ENCODE data around the gene PRKCA. TPM values are rescaled to one million over a fixed set of nuclear protein-coding genes. Genes with fewer than 3 reads are reported as not detected.

Gene PRKCA
- total RNA-seq, 1 experiment from 2014 or later, result 29.6 TPM

DNA sequence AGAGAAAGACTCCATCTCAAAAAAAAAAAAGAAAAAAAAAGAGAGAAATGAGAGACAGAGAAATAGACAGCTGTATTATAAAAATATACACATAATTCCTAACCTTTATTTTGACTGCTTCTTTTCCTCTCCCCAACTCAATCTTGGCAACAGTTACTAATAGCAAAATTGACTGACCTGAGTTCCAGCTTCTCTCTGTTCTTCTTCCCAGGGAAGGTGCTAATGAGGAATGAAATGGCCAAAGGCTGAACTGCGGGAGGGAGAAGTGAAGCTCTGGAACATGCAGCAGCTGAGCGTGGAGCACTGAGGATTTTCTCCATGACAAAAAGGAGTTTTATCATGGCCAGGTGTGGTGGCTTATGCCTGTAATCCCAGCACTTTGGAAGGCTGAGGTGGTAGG is 25.2 kb upstream of the PRKCA start:
- Mint-ChIP-seq H3K27ac (ENCODE audit: unreplicated experiment) (no peak overlapping the region), H3K4me1 (ENCODE audit: low read depth, unreplicated experiment) (no peaks in the 10 kb centered on the region), H3K4me3 (ENCODE audit: unreplicated experiment) (no peak overlapping the region), H3K27me3 (ENCODE audit: insufficient read depth, unreplicated experiment) (no peaks in the 10 kb centered on the region), H3K9me3 (ENCODE audit: unreplicated experiment) (no peaks in the 10 kb centered on the region), H3K36me3 (ENCODE audit: insufficient read depth, unreplicated experiment) (no peaks in the 10 kb centered on the region)
- ChIA-PET POLR2A (no interaction called here), CTCF (interaction anchor here (0.6 kb wide), 2 partner anchors 25 to 47 kb away, joined by 3 read pairs; no protein-coding TSS in a partner anchor)
- intact Hi-C loops (cut with micrococcal nuclease; ENCODE audit: unreplicated experiment), result no loop called here
- H3K9me3 ChIP-seq, result no peaks in the 10 kb centered on the region
- no peak for DNase-seq
- TF ChIP-seq, protein P1, sequence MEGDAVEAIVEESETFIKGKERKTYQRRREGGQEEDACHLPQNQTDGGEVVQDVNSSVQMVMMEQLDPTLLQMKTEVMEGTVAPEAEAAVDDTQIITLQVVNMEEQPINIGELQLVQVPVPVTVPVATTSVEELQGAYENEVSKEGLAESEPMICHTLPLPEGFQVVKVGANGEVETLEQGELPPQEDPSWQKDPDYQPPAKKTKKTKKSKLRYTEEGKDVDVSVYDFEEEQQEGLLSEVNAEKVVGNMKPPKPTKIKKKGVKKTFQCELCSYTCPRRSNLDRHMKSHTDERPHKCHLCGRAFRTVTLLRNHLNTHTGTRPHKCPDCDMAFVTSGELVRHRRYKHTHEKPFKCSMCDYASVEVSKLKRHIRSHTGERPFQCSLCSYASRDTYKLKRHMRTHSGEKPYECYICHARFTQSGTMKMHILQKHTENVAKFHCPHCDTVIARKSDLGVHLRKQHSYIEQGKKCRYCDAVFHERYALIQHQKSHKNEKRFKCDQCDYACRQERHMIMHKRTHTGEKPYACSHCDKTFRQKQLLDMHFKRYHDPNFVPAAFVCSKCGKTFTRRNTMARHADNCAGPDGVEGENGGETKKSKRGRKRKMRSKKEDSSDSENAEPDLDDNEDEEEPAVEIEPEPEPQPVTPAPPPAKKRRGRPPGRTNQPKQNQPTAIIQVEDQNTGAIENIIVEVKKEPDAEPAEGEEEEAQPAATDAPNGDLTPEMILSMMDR (IDR thresholded peaks at IDR 0.05; ENCODE audit: insufficient read depth in 1 of 2, low read depth in 1 of 2, low read length in 1 of 2, severe bottlenecking in 1 of 2, unreplicated experiment in 1 of 2), result no peak
- peaks cover 7% of the 10 kb centered on the region; the same call in 1 of the 2 replicates for H3K4me1 ChIP-seq
- H3K4me3 ChIP-seq (ENCODE audit: low read depth, low read length), result no peak overlapping the region
- no peaks in the 10 kb centered on the region for H3K36me3 ChIP-seq (ENCODE audit: control insufficient read depth, insufficient read depth, low read length)
- no peaks in the 10 kb centered on the region; the same call in 1 of the 2 replicates for H3K27me3 ChIP-seq (replicated peaks; ENCODE audit: control insufficient read depth, insufficient read depth, low read length)
- no TSS peak for BruUV-seq (replicated peaks)

DNA sequence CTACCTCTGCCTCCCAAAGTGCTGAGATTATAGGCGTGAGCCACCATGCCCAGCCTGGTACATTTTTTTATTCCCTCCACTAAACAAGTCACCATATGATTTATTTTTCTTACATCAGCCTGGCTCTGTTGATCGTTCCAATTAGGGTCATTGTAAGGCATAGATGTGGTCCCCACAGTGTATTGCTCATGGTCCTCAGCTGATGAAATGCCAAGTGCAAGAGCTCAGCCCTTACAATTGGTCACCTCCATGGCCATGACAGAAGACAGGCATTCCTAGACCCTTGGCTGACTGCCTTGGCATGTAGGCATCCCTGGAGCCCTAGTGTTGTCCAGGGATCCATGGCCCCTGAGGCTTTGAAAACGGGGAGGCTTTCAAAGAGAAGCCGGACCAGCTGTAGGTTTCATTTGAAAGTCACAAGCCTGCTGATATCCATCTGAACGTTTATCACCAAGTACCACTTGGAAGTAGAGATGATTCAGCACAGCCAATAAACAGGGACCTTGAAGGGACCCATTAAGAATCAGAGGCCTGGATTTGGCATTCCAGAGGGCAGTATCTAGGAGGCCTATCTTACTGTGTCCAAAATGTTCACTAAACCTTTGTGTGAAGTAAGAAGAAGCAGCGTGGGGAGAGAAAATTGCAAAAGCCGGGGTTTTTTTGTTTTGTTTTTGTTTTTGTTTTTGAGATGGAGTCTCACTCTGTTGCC is 20.6 kb upstream of the PRKCA start:
- Histone ChIP-seq H3K27me3 (replicated peaks; ENCODE audit: control insufficient read depth, insufficient read depth, low read length) (no peaks in the 10 kb centered on the region; the same call in 1 of the 2 replicates), H3K9me3 (no peaks in the 10 kb centered on the region), H3K4me1 (no peaks in the 10 kb centered on the region), H3K36me3 (ENCODE audit: control insufficient read depth, insufficient read depth, low read length) (no peaks in the 10 kb centered on the region), H3K4me3 (ENCODE audit: low read depth, low read length) (no peak overlapping the region)
- POLR2A ChIA-PET, result no interaction called here
- Mint-ChIP-seq H3K27ac (ENCODE audit: unreplicated experiment) (no peak overlapping the region), H3K4me3 (ENCODE audit: unreplicated experiment) (no peak overlapping the region), H3K9me3 (ENCODE audit: unreplicated experiment) (no peaks in the 10 kb centered on the region), H3K36me3 (ENCODE audit: insufficient read depth, unreplicated experiment) (no peaks in the 10 kb centered on the region), H3K4me1 (ENCODE audit: low read depth, unreplicated experiment) (no peaks in the 10 kb centered on the region), H3K27me3 (ENCODE audit: insufficient read depth, unreplicated experiment) (no peaks in the 10 kb centered on the region)
- intact Hi-C loops (cut with micrococcal nuclease; ENCODE audit: unreplicated experiment), result no loop called here
- TF ChIP-seq, protein P1 (IDR thresholded peaks at IDR 0.05; ENCODE audit: insufficient read depth in 1 of 2, low read depth in 1 of 2, low read length in 1 of 2, severe bottlenecking in 1 of 2, unreplicated experiment in 1 of 2), result no peak
- CTCF ChIA-PET, result no interaction called here
- BruUV-seq (replicated peaks), result no TSS peak
- DNase-seq, result no peak

- Histone ChIP-seq H3K9me3 (no peaks in the 10 kb centered on the region), H3K4me3 (ENCODE audit: low read depth, low read length) (no peak overlapping the region), H3K4me1 (0 out of 2 replicates have a peak, but pooled peaks cover 5% of the 10 kb centered on the region), H3K36me3 (ENCODE audit: control insufficient read depth, insufficient read depth, low read length) (no peaks in the 10 kb centered on the region), H3K27me3 (replicated peaks; ENCODE audit: control insufficient read depth, insufficient read depth, low read length) (no peaks in the 10 kb centered on the region; the same call in 1 of the 2 replicates)
- CTCF ChIA-PET, result no interaction called here
- Mint-ChIP-seq H3K9me3 (ENCODE audit: unreplicated experiment) (no peaks in the 10 kb centered on the region), H3K4me3 (ENCODE audit: unreplicated experiment) (no peak overlapping the region), H3K36me3 (ENCODE audit: insufficient read depth, unreplicated experiment) (no peaks in the 10 kb centered on the region), H3K4me1 (ENCODE audit: low read depth, unreplicated experiment) (no peaks in the 10 kb centered on the region), H3K27me3 (ENCODE audit: insufficient read depth, unreplicated experiment) (no peaks in the 10 kb centered on the region), H3K27ac (ENCODE audit: unreplicated experiment) (no peak overlapping the region)
- POLR2A ChIA-PET, result no interaction called here
- TF ChIP-seq, protein P1 (IDR thresholded peaks at IDR 0.05; ENCODE audit: insufficient read depth in 1 of 2, low read depth in 1 of 2, low read length in 1 of 2, severe bottlenecking in 1 of 2, unreplicated experiment in 1 of 2), result no peak
- DNase-seq, result no peak
- intact Hi-C loops (cut with micrococcal nuclease; ENCODE audit: unreplicated experiment), result no loop called here
- BruUV-seq (replicated peaks), result no TSS peak
Observed at GRCh38 chr17:66283296-66283934, 19.0 kb upstream of the PRKCA start.

All from Caco-2 (cell line).